GM12878 (cell line): ENCODE results near the gene PTGR2. TPM values are rescaled to one million over a fixed set of nuclear protein-coding genes. Genes with fewer than 3 reads are reported as not detected.

Experiments
- ATAC-seq: fragments of 200-7000 bp; cut with Tn5 transposase; 3 replicates; pipeline ENCODE4 v1.9.1; 2020; ENCODE audit warnings: mild to moderate bottlenecking, moderate library complexity
- BruUV-seq: library from RNA; stranded (reverse); fragments of 400-500 nt; replicated peaks from 2 replicates; lab custom pipeline; 2021; lab: Mats Ljungman, UMichigan
- CTCF ChIA-PET: fragments of 300-600 bp; sonication (Branson Sonifier 250); formaldehyde crosslinking; extraction: SDS; loops from one replicate; lab custom pipeline; 2021; ENCODE audit warnings: inconsistent platforms; lab: Yijun Ruan, JAX
- POLR2A ChIA-PET: fragments of 350-600 bp; formaldehyde crosslinking; extraction: SDS; loops from one replicate; lab custom pipeline; 2021; ENCODE audit warnings: inconsistent platforms; lab: Charles Lee
- RAD21 ChIA-PET: fragments of 300-600 bp; sonication (Branson Sonifier 250); formaldehyde crosslinking; loops from one replicate; lab custom pipeline; 2023; ENCODE audit warnings: antibody characterized with exemption; ENCODE audit not compliant: unreplicated experiment; lab: Charles Lee
- SMC1A ChIA-PET: fragments of 300-600 bp; sonication (Branson Sonifier 250); formaldehyde crosslinking; loops from one replicate; lab custom pipeline; 2023; ENCODE audit not compliant: unreplicated experiment, uncharacterized antibody; lab: Charles Lee
- DNase-seq: peaks from one replicate; pipeline ENCODE4 v3.0.0-alpha.2; 2011; ENCODE audit warnings: low read depth, low spot score
- FAIRE-seq: peaks from 3 replicates; lab custom pipeline; 2011; peaks lifted over from hg19 to GRCh38; lab: Jason Lieb, UNC
- H2AFZ ChIP-seq: 2 replicates; pipeline ENCODE4 v1.6.0; 2011; ENCODE audit warnings: low read depth, low read length, control low read depth; ENCODE audit not compliant: control insufficient read depth
- H3K27ac ChIP-seq: 2 replicates; pipeline ENCODE4 v1.5.1; 2011; ENCODE audit warnings: control low read depth; ENCODE audit not compliant: control insufficient read depth, insufficient read depth
- H3K27me3 ChIP-seq, 2 experiments: replicated peaks in 1 of 2; 2 replicates each; pipeline versions ENCODE4 v1.6.0 to v1.6.1; 2011; ENCODE audit warnings: low read length in 1 of 2; ENCODE audit not compliant: control insufficient read depth in 2 of 2, insufficient read depth in 2 of 2
- H3K36me3 ChIP-seq, 2 experiments: 2 replicates each; pipeline ENCODE4 v1.5.1; 2011; ENCODE audit warnings: low read length in 1 of 2; ENCODE audit not compliant: control insufficient read depth in 2 of 2, insufficient read depth in 2 of 2
- H3K4me1 ChIP-seq: 2 replicates; pipeline ENCODE4 v1.6.1; 2011; ENCODE audit warnings: mild to moderate bottlenecking, low read length, moderate library complexity, mixed read lengths; ENCODE audit not compliant: control insufficient read depth, insufficient read depth
- H3K4me2 ChIP-seq: 2 replicates; pipeline ENCODE4 v1.6.0; 2011; ENCODE audit warnings: control low read depth; ENCODE audit not compliant: control insufficient read depth, insufficient read depth
- H3K4me3 ChIP-seq: fragments of 200-600 bp; sonication (generic); 2 replicates; pipeline ENCODE4 v1.5.1; 2016
- H3K79me2 ChIP-seq: 2 replicates; pipeline ENCODE4 v1.6.0; 2011; ENCODE audit warnings: low read length; ENCODE audit not compliant: control insufficient read depth, insufficient read depth
- H3K9ac ChIP-seq: 2 replicates; pipeline ENCODE4 v1.8.0; 2011; ENCODE audit warnings: low read length, control low read depth, mixed read lengths; ENCODE audit not compliant: control insufficient read depth, insufficient read depth
- H3K9me3 ChIP-seq: replicated peaks from 3 replicates; pipeline ENCODE4 v1.5.1; 2011; ENCODE audit warnings: mild to moderate bottlenecking, low read length; ENCODE audit not compliant: control insufficient read depth, insufficient read depth
- H4K20me1 ChIP-seq: 2 replicates; pipeline ENCODE4 v1.6.0; 2011; ENCODE audit not compliant: control insufficient read depth, insufficient read depth
- CBX5 ChIP-seq: sonication (generic); IDR thresholded peaks from 2 replicates; pipeline ENCODE4 v1.6.1; 2016; ENCODE audit warnings: low read depth, moderate library complexity, mild to moderate bottlenecking, inconsistent platforms
- ESRRA ChIP-seq: IDR thresholded peaks from 2 replicates; pipeline ENCODE4 v1.6.1; 2012; ENCODE audit warnings: mild to moderate bottlenecking, low read length, improper control_type of control experiment
- GATAD2B ChIP-seq: fragments of 450-650 bp; conservative IDR thresholded peaks from 2 replicates; pipeline ENCODE4 v1.6.1; 2017; ENCODE audit warnings: low read depth, mild to moderate bottlenecking, moderate library complexity
- KDM1A ChIP-seq: fragments of 200-600 bp; sonication (generic); IDR thresholded peaks from 2 replicates; pipeline ENCODE4 v1.6.1; 2016; ENCODE audit warnings: borderline replicate concordance
- POLR2AphosphoS2 ChIP-seq: IDR thresholded peaks from 2 replicates; pipeline ENCODE4 v1.6.1; 2011; ENCODE audit warnings: low read depth, mild to moderate bottlenecking, low read length, improper control_type of control experiment, moderate library complexity
- SMC3 ChIP-seq: IDR thresholded peaks from 2 replicates; pipeline ENCODE4 v1.6.1; 2011; ENCODE audit warnings: low read length, improper control_type of control experiment, borderline replicate concordance
- SPI1 ChIP-seq: IDR thresholded peaks from 2 replicates; pipeline ENCODE4 v1.6.1; 2011; ENCODE audit warnings: low read depth, mild to moderate bottlenecking, low read length, moderate library complexity, borderline replicate concordance; ENCODE audit not compliant: insufficient read depth
- WGBS: methylation state at CpG from one replicate; pipeline ENCODE4 v1.1.6; 2016; ENCODE audit warnings: low lambda C conversion rate; ENCODE audit not compliant: insufficient replicate concordance, insufficient coverage; ENCODE audit errors: missing lambda C conversion rate; 5-methylcytosine and 5-hydroxymethylcytosine counted together
- in situ Hi-C: fragments of 300-500 bp; cut with MboI; formaldehyde crosslinking; loops from 9 replicates; pipeline ENCODE4 v1.14.3; 2018; ENCODE audit warnings: mixed read lengths
- intact Hi-C: fragments of 100-400 bp; cut with micrococcal nuclease; formaldehyde crosslinking; loops from one replicate; pipeline ENCODE4 v1.14.2; 2022; ENCODE audit not compliant: unreplicated experiment
- polyA plus RNA-seq, 11 experiments: library from polyadenylated mRNA; depleted of rRNA in 4 of 11; unstranded in 6 of 11; stranded (reverse) in 5 of 11; fragments of >200 nt; fragmentation: Nextera tagmentation in 4 of 11; fragmentation: Illumina TruSeq in 1 of 11; extraction: Ambion mirVana in 4 of 11; extraction: Trizol in 1 of 11; gene quantifications; 1 replicate in 1 of 11; 2 replicates in 10 of 11; pipeline versions ENCODE4 v1.2.1 to v1.2.3, GENCODE V29; 2011 to 2016; ENCODE audit warnings: inconsistent platforms in 2 of 11, missing spikeins in 2 of 11, low read depth in 1 of 11
- total RNA-seq, 4 experiments: library from RNA; depleted of rRNA in 3 of 4; stranded (reverse); fragments of >200 nt in 3 of 4; fragmentation: Illumina TruSeq in 1 of 4; extraction: Trizol in 1 of 4; gene quantifications; 2 replicates each; pipeline versions ENCODE4 v1.2.1 to v1.2.3, GENCODE V29; 2013 to 2021

PTGR2 gene
- total and polyA plus RNA-seq, 10 of the 15 experiments (the other 5 are each of a cell fraction or from before 2014, with no cell fraction given) = 3.3 to 12.8 (median 8.4) TPM

DNA sequence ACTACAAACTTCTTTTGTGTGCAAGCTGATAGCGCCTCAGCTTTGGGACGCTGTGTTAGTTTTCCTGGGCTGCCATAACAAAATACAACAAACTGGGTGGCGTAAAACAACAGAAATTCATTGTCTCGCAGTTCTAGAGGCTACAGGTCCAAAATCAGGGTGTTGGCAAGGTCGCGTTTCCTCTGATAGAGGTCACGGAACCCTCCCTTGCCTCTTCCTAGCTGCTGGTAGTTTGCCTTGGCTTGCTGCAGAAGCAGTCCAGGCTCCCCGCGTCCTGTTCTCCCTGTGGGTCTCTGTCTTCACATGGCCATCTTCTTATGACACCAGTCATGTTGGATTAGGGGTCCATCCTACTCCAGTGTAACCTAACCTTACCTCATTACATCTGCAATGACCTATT is 32.8 kb upstream of the PTGR2 start:
- H3K9me3 ChIP-seq = no peaks in the 10 kb centered on the region
- H3K4me3 ChIP-seq = no peak overlapping the region
- TF ChIP-seq SPI1 (no peak), POLR2AphosphoS2 (no peak), CBX5 (no peak), ESRRA (no peak), GATAD2B (no peak)
- TF ChIP-seq, all 136 proteins: peak for 0
- no peaks in the 10 kb centered on the region for H4K20me1 ChIP-seq
- DNase-seq (no peak), FAIRE-seq (peak; percentile 35), ATAC-seq (no peak)
- H3K27me3 ChIP-seq = no peaks in the 10 kb centered on the region
- intact Hi-C loops = no loop called here
- no peak overlapping the region for H3K4me2 ChIP-seq
- SMC1A ChIA-PET = interaction anchor here (0.6 kb wide), 1 partner anchor 87 kb away, joined by 3 read pairs; no protein-coding TSS in a partner anchor
- no TSS peak for BruUV-seq
- no peaks in the 10 kb centered on the region for H3K36me3 ChIP-seq
- no peak overlapping the region for H3K9ac ChIP-seq
- in situ Hi-C loops = no loop called here
- CTCF ChIA-PET = interaction anchor here (1.2 to 15.7 kb wide), 4 partner anchors 8 to 90 kb away, joined by 3 to 288 read pairs (median 7); a partner anchor contains a TSS
- POLR2A ChIA-PET = no interaction called here
- no peaks in the 10 kb centered on the region for H3K4me1 ChIP-seq
- 95% methylated on average over 9 of the region's 9 CpGs for WGBS
- RAD21 ChIA-PET = no interaction called here
- H2AFZ ChIP-seq = no peak overlapping the region
- H3K27ac ChIP-seq = no peak overlapping the region
- H3K79me2 ChIP-seq = no peaks in the 10 kb centered on the region

- no peak for FAIRE-seq
- SMC1A ChIA-PET = no interaction called here
- Histone ChIP-seq H3K27ac (no peak overlapping the region), H3K79me2 (no peaks in the 10 kb centered on the region; the same call in 1 of the 2 replicates), H3K9ac (no peak overlapping the region), H3K4me1 (no peaks in the 10 kb centered on the region), H4K20me1 (no peaks in the 10 kb centered on the region), H2AFZ (no peak overlapping the region), H3K36me3 (no peaks in the 10 kb centered on the region), H3K4me3 (no peak overlapping the region), H3K9me3 (no peaks in the 10 kb centered on the region), H3K4me2 (no peak overlapping the region), H3K27me3 (no peaks in the 10 kb centered on the region)
- RAD21 ChIA-PET = interaction anchor here (1.4 to 1.5 kb wide), 2 partner anchors 68 to 92 kb away, joined by 3 read pairs; no protein-coding TSS in a partner anchor
- in situ Hi-C loops (no loop called here), intact Hi-C loops (no loop called here)
- no TSS peak for BruUV-seq
- CTCF ChIA-PET = interaction anchor here (0.5 to 15.7 kb wide), 3 partner anchors 50 to 92 kb away, joined by 4 to 288 read pairs (median 5); a partner anchor contains a TSS
- TF ChIP-seq KDM1A (no peak), SMC3 (no peak), CBX5 (no peak)
- no peak for ATAC-seq
- POLR2A ChIA-PET = interaction anchor here (0.7 kb wide), 1 partner anchor 42 kb away, joined by 7 read pairs; no protein-coding TSS in a partner anchor
- WGBS = 48% methylated on average over 3 of the region's 3 CpGs
- no peak for DNase-seq
Observed at GRCh38 chr14:73820631-73821030, 31.0 kb upstream of the PTGR2 start.
